ENCODE data around the gene ELK4.

The ELK4 gene

GRCh38 chr1:205631768-205632668 is at the start of gene ELK4:
Gene ELK4 (minus strand): TSS chr1:205632011. CDS start chr1:205623882, 8,129 bp downstream.
- TF ChIP-seq MAX (IDR thresholded peaks at IDR 0.05), result peak; percentile 16; the same call in 1 of the 2 replicates
- TF ChIP-seq YY1 (IDR thresholded peaks at IDR 0.05; ENCODE audit: low read depth), result 0 out of 2 replicates have a peak, but pooled peaks have one; percentile 29
- no peak for TF ChIP-seq CEBPB (IDR thresholded peaks at IDR 0.05)
- no peak for TF ChIP-seq EP300 (IDR thresholded peaks at IDR 0.05; ENCODE audit: borderline replicate concordance)
- TF ChIP-seq ZBTB7A (IDR thresholded peaks at IDR 0.05; ENCODE audit: low read depth), result peak; percentile 70; the same call in 1 of the 2 replicates
- peak; percentile 63 for TF ChIP-seq RAD21 (IDR thresholded peaks at IDR 0.05; ENCODE audit: low read depth)
- TF ChIP-seq TCF12 (IDR thresholded peaks at IDR 0.05; ENCODE audit: low read depth), result peak; percentile 16; the same call in 1 of the 2 replicates
- TF ChIP-seq REST (IDR thresholded peaks at IDR 0.05; ENCODE audit: low read depth), result no peak
- TF ChIP-seq CREB1 (IDR thresholded peaks at IDR 0.05; ENCODE audit: low read depth), result peak; percentile 86
- peak; percentile 78 for TF ChIP-seq TAF1 (IDR thresholded peaks at IDR 0.05; ENCODE audit: low read depth)
- TF ChIP-seq TEAD4 (IDR thresholded peaks at IDR 0.05), result 0 out of 2 replicates have a peak, but pooled peaks have one; percentile 2
- TF ChIP-seq NFIC (IDR thresholded peaks at IDR 0.05), result peak; percentile 20; the same call in 1 of the 2 replicates
- peak; percentile 55; the same call in 1 of the 2 replicates for TF ChIP-seq EGR1 (IDR thresholded peaks at IDR 0.05)
- TF ChIP-seq FOXM1 (IDR thresholded peaks at IDR 0.05; ENCODE audit: borderline replicate concordance, low read depth), result no peak
- TF ChIP-seq USF1 (IDR thresholded peaks at IDR 0.05), result no peak; the same call in 1 of the 2 replicates

GRCh38 chr1:205681364-205681763 is 49.6 kb upstream of the ELK4 start:
- TF ChIP-seq NFIC (IDR thresholded peaks at IDR 0.05), result no peak
- no peak for TF ChIP-seq MAX (IDR thresholded peaks at IDR 0.05)
- no peak for TF ChIP-seq ZBTB7A (IDR thresholded peaks at IDR 0.05; ENCODE audit: low read depth)
- TF ChIP-seq CEBPB (IDR thresholded peaks at IDR 0.05), result no peak
- no peak for TF ChIP-seq USF1 (IDR thresholded peaks at IDR 0.05)
- no peak for TF ChIP-seq RAD21 (IDR thresholded peaks at IDR 0.05; ENCODE audit: low read depth)
- no peak for TF ChIP-seq REST (IDR thresholded peaks at IDR 0.05; ENCODE audit: low read depth)
- no peak for TF ChIP-seq YY1 (IDR thresholded peaks at IDR 0.05; ENCODE audit: low read depth)
- no peak for TF ChIP-seq CREB1 (IDR thresholded peaks at IDR 0.05; ENCODE audit: low read depth)
- no peak for TF ChIP-seq FOXM1 (IDR thresholded peaks at IDR 0.05; ENCODE audit: borderline replicate concordance, low read depth)
- no peak for TF ChIP-seq TCF12 (IDR thresholded peaks at IDR 0.05; ENCODE audit: low read depth)
- no peak for TF ChIP-seq TAF1 (IDR thresholded peaks at IDR 0.05; ENCODE audit: low read depth)
- TF ChIP-seq EP300 (IDR thresholded peaks at IDR 0.05; ENCODE audit: borderline replicate concordance), result no peak
- no peak for TF ChIP-seq EGR1 (IDR thresholded peaks at IDR 0.05)
- TF ChIP-seq TEAD4 (IDR thresholded peaks at IDR 0.05), result no peak

GRCh38 chr1:205680073-205680851 is 48.5 kb upstream of the ELK4 start, which contains the start of gene SLC45A3:
Gene SLC45A3 (minus strand): TSS chr1:205680509. CDS start chr1:205664656, 15,853 bp downstream.
- TF ChIP-seq REST (IDR thresholded peaks at IDR 0.05; ENCODE audit: low read depth) (no peak; the same call in 1 of the 2 replicates), NFIC (IDR thresholded peaks at IDR 0.05) (no peak), CREB1 (IDR thresholded peaks at IDR 0.05; ENCODE audit: low read depth) (no peak), TEAD4 (IDR thresholded peaks at IDR 0.05) (no peak), FOXM1 (IDR thresholded peaks at IDR 0.05; ENCODE audit: borderline replicate concordance, low read depth) (peak; percentile 50; the same call in 1 of the 2 replicates), MAX (IDR thresholded peaks at IDR 0.05) (peak; percentile 55), EP300 (IDR thresholded peaks at IDR 0.05; ENCODE audit: borderline replicate concordance) (no peak), CEBPB (IDR thresholded peaks at IDR 0.05) (no peak), ZBTB7A (IDR thresholded peaks at IDR 0.05; ENCODE audit: low read depth) (no peak; the same call in 1 of the 2 replicates), TAF1 (IDR thresholded peaks at IDR 0.05; ENCODE audit: low read depth) (peak; percentile 26; the same call in 1 of the 2 replicates), TCF12 (IDR thresholded peaks at IDR 0.05; ENCODE audit: low read depth) (no peak), YY1 (IDR thresholded peaks at IDR 0.05; ENCODE audit: low read depth) (no peak)

Data from Ishikawa (cell line).